Measurements from ENCODE around the gene SLC22A31. TPM values are rescaled to one million over a fixed set of nuclear protein-coding genes. Genes with fewer than 3 reads are reported as not detected.

SLC22A31 gene
- total RNA-seq, 2 experiments from 2014 or later, result not detected

DNA sequence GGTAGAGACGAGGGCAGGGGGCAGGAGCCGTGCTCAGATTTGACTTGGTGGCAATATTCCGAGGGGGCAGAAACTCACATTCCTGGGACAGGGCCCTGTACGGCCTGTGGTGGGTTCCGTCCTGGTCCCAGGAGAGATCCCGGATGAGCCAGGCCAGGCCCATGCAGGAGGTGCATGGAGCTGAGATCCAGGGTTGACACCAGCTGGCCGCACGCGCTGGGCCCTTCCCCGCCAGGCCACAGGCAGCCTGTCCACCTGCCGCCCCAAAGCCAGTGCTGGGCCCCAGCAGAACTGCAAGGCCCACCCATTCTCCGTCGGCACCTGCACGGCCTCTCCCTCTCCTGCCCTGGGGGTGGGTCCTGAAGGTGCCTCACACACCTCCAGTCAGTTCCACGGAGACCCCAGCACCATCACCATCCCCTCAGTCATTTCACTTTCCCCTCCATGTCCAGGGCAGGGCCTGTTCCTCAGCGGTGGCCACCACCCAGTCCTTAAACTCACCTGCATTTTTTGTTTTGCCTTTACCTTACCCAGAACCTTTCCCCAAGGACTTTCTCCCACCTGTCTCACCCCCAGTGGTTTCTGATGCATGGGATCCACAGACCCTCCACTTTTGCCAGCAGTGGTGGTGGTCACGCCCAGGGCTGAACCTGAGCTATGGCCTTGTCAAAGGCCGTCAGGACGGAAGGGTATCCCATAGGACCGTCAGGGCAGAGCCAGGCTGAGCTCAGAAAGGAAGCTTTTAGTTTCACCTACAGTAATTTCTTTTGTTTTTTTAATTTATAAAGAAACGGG lies 53.9 kb downstream of the SLC22A31 start:
- DNase-seq, result no peak
- H3K27me3 Mint-ChIP-seq, result no peaks in the 10 kb centered on the region
- no peaks in the 10 kb centered on the region for H3K9me3 Mint-ChIP-seq
- H3K4me3 Mint-ChIP-seq, result no peak overlapping the region
- H3K36me3 Mint-ChIP-seq, result peaks cover 29% of the 10 kb centered on the region
- H3K27ac Mint-ChIP-seq, result no peak overlapping the region
- H3K4me1 Mint-ChIP-seq, result no peaks in the 10 kb centered on the region

Other genes with a start within 250 kb of the SLC22A31 start
- under 1 TPM; 0.28 to 0.56 TPM for gene CBFA2T3, start 223.3 kb downstream of the SLC22A31 start, total RNA-seq
- 10 to 100 TPM; 32.1 to 38.4 TPM for gene ACSF3, start 106.7 kb downstream of the SLC22A31 start, total RNA-seq
- not detected for gene CDH15, start 28.8 kb downstream of the SLC22A31 start, total RNA-seq
- 1 to 10 TPM; 8.9 to 9.6 TPM for gene ZNF778, start 17.2 kb upstream of the SLC22A31 start, total RNA-seq

Measured in activated naive CD8-positive, alpha-beta T cell treated with anti-CD3 and anti-CD28 coated beads for 36 hours (primary cell).